IMR-90 (cell line): ENCODE measurements around the gene SRD5A3.

ENCODE experiments used
- BHLHE40 ChIP-seq: fragments of 150-350 bp; IDR thresholded peaks from 2 replicates; pipeline ENCODE4 v1.6.1; 2016; ENCODE audit warnings: mild to moderate bottlenecking, low read depth, low read length
- CHD1 ChIP-seq: IDR thresholded peaks from 2 replicates; pipeline ENCODE4 v1.6.1; 2012; ENCODE audit warnings: low read depth, low read length, improper control_type of control experiment
- ELK1 ChIP-seq: fragments of 150-350 bp; IDR thresholded peaks from 2 replicates; pipeline ENCODE4 v1.6.1; 2016; ENCODE audit warnings: low read depth, mild to moderate bottlenecking, low read length, moderate library complexity, borderline replicate concordance
- MAZ ChIP-seq: IDR thresholded peaks from 2 replicates; pipeline ENCODE4 v1.6.1; 2012; ENCODE audit warnings: low read depth, mild to moderate bottlenecking, low read length, improper control_type of control experiment, moderate library complexity, borderline replicate concordance
- MXI1 ChIP-seq: IDR thresholded peaks from 2 replicates; pipeline ENCODE4 v1.6.1; 2012; ENCODE audit warnings: low read depth, mild to moderate bottlenecking, low read length, moderate library complexity, borderline replicate concordance
- NFE2L2 ChIP-seq: fragments of 150-350 bp; IDR thresholded peaks from 2 replicates; pipeline ENCODE4 v1.6.1; 2016; ENCODE audit warnings: low read depth, mild to moderate bottlenecking, low read length
- POLR2A ChIP-seq: IDR thresholded peaks from 2 replicates; pipeline ENCODE4 v1.6.1; 2012; ENCODE audit warnings: mild to moderate bottlenecking, low read depth, low read length
- RFX5 ChIP-seq: IDR thresholded peaks from 2 replicates; pipeline ENCODE4 v1.8.0; 2012; ENCODE audit warnings: low read depth, mild to moderate bottlenecking, low read length, moderate library complexity
- SMC3 ChIP-seq: fragments of 150-350 bp; IDR thresholded peaks from 2 replicates; pipeline ENCODE4 v1.6.1; 2016; ENCODE audit warnings: low read depth, mild to moderate bottlenecking, antibody characterized with exemption, low read length, moderate library complexity
- USF2 ChIP-seq: fragments of 150-350 bp; IDR thresholded peaks from 2 replicates; pipeline ENCODE4 v1.6.1; 2017; ENCODE audit warnings: mild to moderate bottlenecking, antibody characterized with exemption, low read length, low read depth
- TF ChIP-seq, protein P1 (sequence below): conservative IDR thresholded peaks from 2 replicates; pipeline ENCODE4 v1.5.1; 2012; ENCODE audit warnings: mild to moderate bottlenecking, low read depth, low read length, improper control_type of control experiment

DNA sequence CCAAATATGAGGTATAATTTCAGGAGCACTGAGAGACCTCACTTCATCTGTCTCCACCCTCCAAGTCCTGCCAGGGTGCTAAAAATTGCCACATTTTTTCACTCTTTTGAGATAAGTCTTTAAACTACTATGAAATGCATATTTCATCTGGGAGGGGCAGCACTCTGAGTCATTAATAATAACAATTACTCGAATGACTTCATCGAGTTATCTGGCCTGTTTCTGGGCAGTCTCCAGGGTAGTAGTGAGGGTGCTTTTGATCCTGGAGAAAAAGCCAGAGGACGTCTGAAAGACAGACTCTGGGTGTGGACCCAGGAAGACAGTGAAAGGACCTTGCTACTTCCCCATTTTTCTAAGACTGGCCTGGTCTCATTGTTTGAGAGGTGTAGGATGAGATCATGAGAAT, 42.3 kb upstream of the SRD5A3 start:
- TF ChIP-seq, protein P1, sequence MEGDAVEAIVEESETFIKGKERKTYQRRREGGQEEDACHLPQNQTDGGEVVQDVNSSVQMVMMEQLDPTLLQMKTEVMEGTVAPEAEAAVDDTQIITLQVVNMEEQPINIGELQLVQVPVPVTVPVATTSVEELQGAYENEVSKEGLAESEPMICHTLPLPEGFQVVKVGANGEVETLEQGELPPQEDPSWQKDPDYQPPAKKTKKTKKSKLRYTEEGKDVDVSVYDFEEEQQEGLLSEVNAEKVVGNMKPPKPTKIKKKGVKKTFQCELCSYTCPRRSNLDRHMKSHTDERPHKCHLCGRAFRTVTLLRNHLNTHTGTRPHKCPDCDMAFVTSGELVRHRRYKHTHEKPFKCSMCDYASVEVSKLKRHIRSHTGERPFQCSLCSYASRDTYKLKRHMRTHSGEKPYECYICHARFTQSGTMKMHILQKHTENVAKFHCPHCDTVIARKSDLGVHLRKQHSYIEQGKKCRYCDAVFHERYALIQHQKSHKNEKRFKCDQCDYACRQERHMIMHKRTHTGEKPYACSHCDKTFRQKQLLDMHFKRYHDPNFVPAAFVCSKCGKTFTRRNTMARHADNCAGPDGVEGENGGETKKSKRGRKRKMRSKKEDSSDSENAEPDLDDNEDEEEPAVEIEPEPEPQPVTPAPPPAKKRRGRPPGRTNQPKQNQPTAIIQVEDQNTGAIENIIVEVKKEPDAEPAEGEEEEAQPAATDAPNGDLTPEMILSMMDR = no peak
- TF ChIP-seq ELK1 = no peak
- TF ChIP-seq MXI1 = no peak
- TF ChIP-seq POLR2A = no peak
- no peak for TF ChIP-seq BHLHE40
- TF ChIP-seq USF2 = no peak
- TF ChIP-seq SMC3 = no peak
- TF ChIP-seq RFX5 = no peak
- TF ChIP-seq NFE2L2 = no peak
- TF ChIP-seq CHD1 = no peak
- no peak for TF ChIP-seq MAZ
